HK-2 (cell line): Measurements from ENCODE around the gene PTPRE.

Source experiments
- DNase-seq: peaks from one replicate; pipeline ENCODE4 v3.0.0-alpha.2; 2018; ENCODE audit not compliant: unreplicated experiment

PTPRE gene

GRCh38 chr10:128095027-128095752 is 188.3 kb downstream of the PTPRE start:
- no peak for DNase-seq

- DNase-seq = no peak
Observed at GRCh38 chr10:128095753-128096469, 189.0 kb downstream of the PTPRE start.

GRCh38 chr10:128096486-128097199 is 189.7 kb downstream of the PTPRE start:
- no peak for DNase-seq

- no peak for DNase-seq
Observed at GRCh38 chr10:128097783-128098182, 190.9 kb downstream of the PTPRE start.

- DNase-seq = no peak
Observed at GRCh38 chr10:128098631-128099030, 191.7 kb downstream of the PTPRE start.

- DNase-seq = no peak
Observed at GRCh38 chr10:128099901-128100300, 193.0 kb downstream of the PTPRE start.

- no peak for DNase-seq
Observed at GRCh38 chr10:128101901-128102300, 195.0 kb downstream of the PTPRE start.

GRCh38 chr10:128102480-128103228 is 195.8 kb downstream of the PTPRE start:
- no peak for DNase-seq

GRCh38 chr10:128103229-128103714 is 196.4 kb downstream of the PTPRE start:
- no peak for DNase-seq

- no peak for DNase-seq
Observed at GRCh38 chr10:128105383-128105782, 198.5 kb downstream of the PTPRE start.

- DNase-seq = no peak
Observed at GRCh38 chr10:128109707-128110106, 202.8 kb downstream of the PTPRE start.

- no peak for DNase-seq
Observed at GRCh38 chr10:128110339-128110738, 203.4 kb downstream of the PTPRE start.

- DNase-seq = no peak
Observed at GRCh38 chr10:128111696-128112095, 204.8 kb downstream of the PTPRE start.

GRCh38 chr10:128113026-128113425 is 206.1 kb downstream of the PTPRE start:
- no peak for DNase-seq

GRCh38 chr10:128114901-128115300 is 208.0 kb downstream of the PTPRE start:
- DNase-seq = no peak

- DNase-seq = no peak
Observed at GRCh38 chr10:128115356-128115755, 208.5 kb downstream of the PTPRE start.

- DNase-seq = no peak
Observed at GRCh38 chr10:128116187-128116586, 209.3 kb downstream of the PTPRE start.

- no peak for DNase-seq
Observed at GRCh38 chr10:128116851-128117615, 210.1 kb downstream of the PTPRE start.

- DNase-seq = no peak
Observed at GRCh38 chr10:128121750-128122412, 215.0 kb downstream of the PTPRE start.

GRCh38 chr10:128122931-128123330 is 216.0 kb downstream of the PTPRE start:
- DNase-seq = no peak
